ENCODE data around the gene ARHGEF39.
A peak's percentile ranks its signal among the peaks of the same experiment; 100 is the strongest.

ARHGEF39 gene

GRCh38 chr9:35690614-35691333, 25.8 kb upstream of the ARHGEF39 start:
- DNase-seq: peak; percentile 59

GRCh38 chr9:35690294-35690613, 25.3 kb upstream of the ARHGEF39 start:
- peak; percentile 23 for DNase-seq

- no peak for DNase-seq
These were observed 24.7 kb upstream of the ARHGEF39 start, which contains the start of gene TPM2 for GRCh38 chr9:35689542-35690293. TSS of gene TPM2 (minus strand) at chr9:35689925. CDS start at chr9:35689817, 108 bp downstream.

GRCh38 chr9:35688558-35689541, 23.9 kb upstream of the ARHGEF39 start:
- peak; percentile 33 for DNase-seq

- no peak for DNase-seq
These were observed 23.1 kb upstream of the ARHGEF39 start for GRCh38 chr9:35687972-35688557.

GRCh38 chr9:35687306-35687705, 22.3 kb upstream of the ARHGEF39 start:
- no peak for DNase-seq

GRCh38 chr9:35686222-35687203, 21.5 kb upstream of the ARHGEF39 start:
- DNase-seq: peak; percentile 19

GRCh38 chr9:35685506-35685905, 20.5 kb upstream of the ARHGEF39 start:
- DNase-seq: no peak

- DNase-seq: no peak
These were observed 19.9 kb upstream of the ARHGEF39 start for GRCh38 chr9:35684921-35685320.

GRCh38 chr9:35683323-35683722, 18.3 kb upstream of the ARHGEF39 start:
- peak; percentile 30 for DNase-seq

- no peak for DNase-seq
These were observed 17.7 kb upstream of the ARHGEF39 start for GRCh38 chr9:35682520-35683315.

GRCh38 chr9:35682051-35682450, 17.1 kb upstream of the ARHGEF39 start:
- no peak for DNase-seq

GRCh38 chr9:35681341-35682002, 16.5 kb upstream of the ARHGEF39 start:
- no peak for DNase-seq

GRCh38 chr9:35680331-35681105, 15.5 kb upstream of the ARHGEF39 start:
- no peak for DNase-seq

- no peak for DNase-seq
These were observed 14.9 kb upstream of the ARHGEF39 start for GRCh38 chr9:35679766-35680330.

GRCh38 chr9:35679091-35679490, 14.1 kb upstream of the ARHGEF39 start:
- DNase-seq: no peak

- peak; percentile 38 for DNase-seq
These were observed 10.9 kb upstream of the ARHGEF39 start for GRCh38 chr9:35675732-35676392.

- DNase-seq: peak; percentile 15
These were observed 10.2 kb upstream of the ARHGEF39 start for GRCh38 chr9:35675204-35675603.
